GM12878 (cell line): ENCODE data around the gene CSPG5. TPM values are rescaled to one million over a fixed set of nuclear protein-coding genes. Genes with fewer than 3 reads are reported as not detected.

Experiments used
- ATAC-seq: fragments of 200-7000 bp; cut with Tn5 transposase; 3 replicates; pipeline ENCODE4 v1.9.1; 2020; ENCODE audit warnings: mild to moderate bottlenecking, moderate library complexity
- BruUV-seq: library from RNA; stranded (reverse); fragments of 400-500 nt; replicated peaks from 2 replicates; lab custom pipeline; 2021; lab: Mats Ljungman, UMichigan
- CTCF ChIA-PET: fragments of 300-600 bp; sonication (Branson Sonifier 250); formaldehyde crosslinking; extraction: SDS; loops from one replicate; lab custom pipeline; 2021; ENCODE audit warnings: inconsistent platforms; lab: Yijun Ruan, JAX
- POLR2A ChIA-PET: fragments of 350-600 bp; formaldehyde crosslinking; extraction: SDS; loops from one replicate; lab custom pipeline; 2021; ENCODE audit warnings: inconsistent platforms; lab: Charles Lee
- RAD21 ChIA-PET: fragments of 300-600 bp; sonication (Branson Sonifier 250); formaldehyde crosslinking; loops from one replicate; lab custom pipeline; 2023; ENCODE audit warnings: antibody characterized with exemption; ENCODE audit not compliant: unreplicated experiment; lab: Charles Lee
- SMC1A ChIA-PET: fragments of 300-600 bp; sonication (Branson Sonifier 250); formaldehyde crosslinking; loops from one replicate; lab custom pipeline; 2023; ENCODE audit not compliant: unreplicated experiment, uncharacterized antibody; lab: Charles Lee
- DNase-seq: peaks from one replicate; pipeline ENCODE4 v3.0.0-alpha.2; 2011; ENCODE audit warnings: low read depth, low spot score
- FAIRE-seq: peaks from 3 replicates; lab custom pipeline; 2011; peaks lifted over from hg19 to GRCh38; lab: Jason Lieb, UNC
- H2AFZ ChIP-seq: 2 replicates; pipeline ENCODE4 v1.6.0; 2011; ENCODE audit warnings: low read depth, low read length, control low read depth; ENCODE audit not compliant: control insufficient read depth
- H3K27ac ChIP-seq: 2 replicates; pipeline ENCODE4 v1.5.1; 2011; ENCODE audit warnings: control low read depth; ENCODE audit not compliant: control insufficient read depth, insufficient read depth
- H3K27me3 ChIP-seq, 2 experiments: replicated peaks in 1 of 2; 2 replicates each; pipeline versions ENCODE4 v1.6.0 to v1.6.1; 2011; ENCODE audit warnings: low read length in 1 of 2; ENCODE audit not compliant: control insufficient read depth in 2 of 2, insufficient read depth in 2 of 2
- H3K36me3 ChIP-seq, 2 experiments: 2 replicates each; pipeline ENCODE4 v1.5.1; 2011; ENCODE audit warnings: low read length in 1 of 2; ENCODE audit not compliant: control insufficient read depth in 2 of 2, insufficient read depth in 2 of 2
- H3K4me1 ChIP-seq: 2 replicates; pipeline ENCODE4 v1.6.1; 2011; ENCODE audit warnings: mild to moderate bottlenecking, low read length, moderate library complexity, mixed read lengths; ENCODE audit not compliant: control insufficient read depth, insufficient read depth
- H3K4me2 ChIP-seq: 2 replicates; pipeline ENCODE4 v1.6.0; 2011; ENCODE audit warnings: control low read depth; ENCODE audit not compliant: control insufficient read depth, insufficient read depth
- H3K4me3 ChIP-seq: fragments of 200-600 bp; sonication (generic); 2 replicates; pipeline ENCODE4 v1.5.1; 2016
- H3K79me2 ChIP-seq: 2 replicates; pipeline ENCODE4 v1.6.0; 2011; ENCODE audit warnings: low read length; ENCODE audit not compliant: control insufficient read depth, insufficient read depth
- H3K9ac ChIP-seq: 2 replicates; pipeline ENCODE4 v1.8.0; 2011; ENCODE audit warnings: low read length, control low read depth, mixed read lengths; ENCODE audit not compliant: control insufficient read depth, insufficient read depth
- H3K9me3 ChIP-seq: replicated peaks from 3 replicates; pipeline ENCODE4 v1.5.1; 2011; ENCODE audit warnings: mild to moderate bottlenecking, low read length; ENCODE audit not compliant: control insufficient read depth, insufficient read depth
- H4K20me1 ChIP-seq: 2 replicates; pipeline ENCODE4 v1.6.0; 2011; ENCODE audit not compliant: control insufficient read depth, insufficient read depth
- IRF4 ChIP-seq: IDR thresholded peaks from 2 replicates; pipeline ENCODE4 v1.6.1; 2011; ENCODE audit warnings: low read depth, low read length
- MTA3 ChIP-seq: IDR thresholded peaks from 2 replicates; pipeline ENCODE4 v1.6.1; 2012; ENCODE audit warnings: low read length, inconsistent platforms, borderline replicate concordance
- PAX5 ChIP-seq: IDR thresholded peaks from 2 replicates; pipeline ENCODE4 v1.6.1; 2011; ENCODE audit warnings: low read depth, low read length, borderline replicate concordance
- SREBF1 ChIP-seq: IDR thresholded peaks from 2 replicates; pipeline ENCODE4 v1.6.1; 2012; ENCODE audit warnings: mild to moderate bottlenecking, low read length
- STAT1 ChIP-seq: fragments of 450-650 bp; conservative IDR thresholded peaks from 2 replicates; pipeline ENCODE4 v1.6.1; 2014; ENCODE audit warnings: antibody characterized with exemption, mild to moderate bottlenecking
- TBL1XR1 ChIP-seq: IDR thresholded peaks from 2 replicates; pipeline ENCODE4 v1.6.1; 2012; ENCODE audit warnings: low read depth, low read length, improper control_type of control experiment
- WGBS: methylation state at CpG from one replicate; pipeline ENCODE4 v1.1.6; 2016; ENCODE audit warnings: low lambda C conversion rate; ENCODE audit not compliant: insufficient replicate concordance, insufficient coverage; ENCODE audit errors: missing lambda C conversion rate; 5-methylcytosine and 5-hydroxymethylcytosine counted together
- in situ Hi-C: fragments of 300-500 bp; cut with MboI; formaldehyde crosslinking; loops from 9 replicates; pipeline ENCODE4 v1.14.3; 2018; ENCODE audit warnings: mixed read lengths
- intact Hi-C: fragments of 100-400 bp; cut with micrococcal nuclease; formaldehyde crosslinking; loops from one replicate; pipeline ENCODE4 v1.14.2; 2022; ENCODE audit not compliant: unreplicated experiment
- polyA plus RNA-seq, 11 experiments: library from polyadenylated mRNA; depleted of rRNA in 4 of 11; unstranded in 6 of 11; stranded (reverse) in 5 of 11; fragments of >200 nt; fragmentation: Nextera tagmentation in 4 of 11; fragmentation: Illumina TruSeq in 1 of 11; extraction: Ambion mirVana in 4 of 11; extraction: Trizol in 1 of 11; gene quantifications; 1 replicate in 1 of 11; 2 replicates in 10 of 11; pipeline versions ENCODE4 v1.2.1 to v1.2.3, GENCODE V29; 2011 to 2016; ENCODE audit warnings: inconsistent platforms in 2 of 11, missing spikeins in 2 of 11, low read depth in 1 of 11
- total RNA-seq, 4 experiments: library from RNA; depleted of rRNA in 3 of 4; stranded (reverse); fragments of >200 nt in 3 of 4; fragmentation: Illumina TruSeq in 1 of 4; extraction: Trizol in 1 of 4; gene quantifications; 2 replicates each; pipeline versions ENCODE4 v1.2.1 to v1.2.3, GENCODE V29; 2013 to 2021
- TF ChIP-seq, protein P1 (sequence below): fragments of 450-650 bp; IDR thresholded peaks from 2 replicates; pipeline ENCODE4 v1.6.1; 2017; ENCODE audit warnings: mild to moderate bottlenecking

Gene CSPG5
- total and polyA plus RNA-seq, 10 of the 15 experiments (the other 5 are each of a cell fraction or from before 2014, with no cell fraction given): 0.08 to 0.17 TPM; not detected in 8

DNA sequence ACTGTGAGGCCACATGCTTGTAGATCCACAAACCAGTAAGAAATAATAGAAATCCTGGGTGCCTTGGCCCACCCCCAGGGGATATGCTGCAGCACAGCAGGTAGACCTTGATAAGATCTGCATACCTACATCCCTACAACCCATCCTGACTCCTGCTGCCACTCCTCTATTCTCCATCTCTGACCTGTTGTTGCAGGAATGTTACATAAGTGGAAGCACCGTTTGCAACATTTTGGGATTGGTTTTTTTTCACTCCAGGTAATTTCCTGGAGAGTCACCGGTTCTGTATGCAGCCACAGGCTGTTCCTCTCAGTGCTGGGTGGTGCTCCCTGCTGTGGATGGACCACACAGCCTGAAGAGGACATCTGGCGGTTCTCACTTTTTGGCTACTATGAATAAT lies 16.1 kb upstream of the CSPG5 start:
- Histone ChIP-seq H3K36me3 (peaks cover 12 to 30% of the 10 kb centered on the region in 2 experiments), H3K4me2 (no peak overlapping the region), H2AFZ (no peak overlapping the region), H3K27ac (no peak overlapping the region), H4K20me1 (no peaks in the 10 kb centered on the region)
- no peak for FAIRE-seq
- ChIA-PET CTCF (no interaction called here), RAD21 (no interaction called here), POLR2A (no interaction called here), SMC1A (no interaction called here)
- no peak for TF ChIP-seq PAX5
- TF ChIP-seq STAT1: no peak
- no peak for TF ChIP-seq MTA3
- TF ChIP-seq IRF4: no peak
- no peak for TF ChIP-seq TBL1XR1
- TF ChIP-seq SREBF1: no peak
- TF ChIP-seq, protein P1, sequence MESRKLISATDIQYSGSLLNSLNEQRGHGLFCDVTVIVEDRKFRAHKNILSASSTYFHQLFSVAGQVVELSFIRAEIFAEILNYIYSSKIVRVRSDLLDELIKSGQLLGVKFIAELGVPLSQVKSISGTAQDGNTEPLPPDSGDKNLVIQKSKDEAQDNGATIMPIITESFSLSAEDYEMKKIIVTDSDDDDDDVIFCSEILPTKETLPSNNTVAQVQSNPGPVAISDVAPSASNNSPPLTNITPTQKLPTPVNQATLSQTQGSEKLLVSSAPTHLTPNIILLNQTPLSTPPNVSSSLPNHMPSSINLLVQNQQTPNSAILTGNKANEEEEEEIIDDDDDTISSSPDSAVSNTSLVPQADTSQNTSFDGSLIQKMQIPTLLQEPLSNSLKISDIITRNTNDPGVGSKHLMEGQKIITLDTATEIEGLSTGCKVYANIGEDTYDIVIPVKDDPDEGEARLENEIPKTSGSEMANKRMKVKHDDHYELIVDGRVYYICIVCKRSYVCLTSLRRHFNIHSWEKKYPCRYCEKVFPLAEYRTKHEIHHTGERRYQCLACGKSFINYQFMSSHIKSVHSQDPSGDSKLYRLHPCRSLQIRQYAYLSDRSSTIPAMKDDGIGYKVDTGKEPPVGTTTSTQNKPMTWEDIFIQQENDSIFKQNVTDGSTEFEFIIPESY: no peak
- TF ChIP-seq, all 136 proteins: peak for 0
- ATAC-seq (no peak), DNase-seq (no peak)
- H3K4me3 ChIP-seq: no peak overlapping the region
- in situ Hi-C loops: no loop called here
- intact Hi-C loops: no loop called here
- no TSS peak for BruUV-seq
- no peaks in the 10 kb centered on the region for H3K4me1 ChIP-seq
- H3K27me3 ChIP-seq: no peaks in the 10 kb centered on the region
- WGBS: 97% methylated on average over 3 of the region's 3 CpGs
- H3K9ac ChIP-seq: no peak overlapping the region
- no peaks in the 10 kb centered on the region for H3K79me2 ChIP-seq
- no peaks in the 10 kb centered on the region for H3K9me3 ChIP-seq
